22Rv1 (cell line): ENCODE measurements around the gene TMEM143.

Experiments
- ZFX ChIP-seq: fragments of 450-650 bp; IDR thresholded peaks from 2 replicates; pipeline ENCODE4 v1.6.1; 2017; ENCODE audit warnings: antibody characterized with exemption, borderline replicate concordance
- TF ChIP-seq, protein P1 (sequence below): fragments of 450-650 bp; IDR thresholded peaks from 2 replicates; pipeline ENCODE4 v1.5.1; 2017; ENCODE audit warnings: mild to moderate bottlenecking

DNA sequence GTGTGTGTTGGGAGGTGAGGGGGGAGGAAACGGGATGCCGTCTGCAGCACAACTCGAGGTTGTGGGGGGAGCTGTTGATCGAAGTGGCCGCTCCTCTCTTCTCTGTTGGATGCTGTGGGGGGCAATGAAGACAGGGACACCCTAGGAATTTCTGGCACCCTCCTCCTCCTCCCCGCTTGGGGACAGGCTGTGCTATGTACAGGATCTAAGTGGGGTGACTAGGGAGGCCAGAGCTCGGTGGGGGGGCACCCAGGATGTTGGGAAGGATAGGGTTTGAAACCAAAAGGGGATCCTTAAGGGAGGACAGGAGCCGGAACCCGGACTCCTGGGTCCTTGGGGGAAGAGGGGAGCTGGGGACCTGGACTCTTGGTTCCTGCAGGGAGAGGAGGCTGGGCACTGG is 31.8 kb upstream of the TMEM143 start:
- TF ChIP-seq, protein P1, sequence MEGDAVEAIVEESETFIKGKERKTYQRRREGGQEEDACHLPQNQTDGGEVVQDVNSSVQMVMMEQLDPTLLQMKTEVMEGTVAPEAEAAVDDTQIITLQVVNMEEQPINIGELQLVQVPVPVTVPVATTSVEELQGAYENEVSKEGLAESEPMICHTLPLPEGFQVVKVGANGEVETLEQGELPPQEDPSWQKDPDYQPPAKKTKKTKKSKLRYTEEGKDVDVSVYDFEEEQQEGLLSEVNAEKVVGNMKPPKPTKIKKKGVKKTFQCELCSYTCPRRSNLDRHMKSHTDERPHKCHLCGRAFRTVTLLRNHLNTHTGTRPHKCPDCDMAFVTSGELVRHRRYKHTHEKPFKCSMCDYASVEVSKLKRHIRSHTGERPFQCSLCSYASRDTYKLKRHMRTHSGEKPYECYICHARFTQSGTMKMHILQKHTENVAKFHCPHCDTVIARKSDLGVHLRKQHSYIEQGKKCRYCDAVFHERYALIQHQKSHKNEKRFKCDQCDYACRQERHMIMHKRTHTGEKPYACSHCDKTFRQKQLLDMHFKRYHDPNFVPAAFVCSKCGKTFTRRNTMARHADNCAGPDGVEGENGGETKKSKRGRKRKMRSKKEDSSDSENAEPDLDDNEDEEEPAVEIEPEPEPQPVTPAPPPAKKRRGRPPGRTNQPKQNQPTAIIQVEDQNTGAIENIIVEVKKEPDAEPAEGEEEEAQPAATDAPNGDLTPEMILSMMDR = no peak
- TF ChIP-seq ZFX = no peak
